Posterior cingulate gyrus (tissue), 11 donors: ENCODE data around the gene WNT5A.
A peak's percentile ranks its signal among the peaks of the same experiment; 100 is the strongest.

Experiments used
- DNase-seq, 10 donors: peaks; one replicate each; pipeline versions ENCODE4 v3.0.0 to v3.0.0-alpha.2; 2020 to 2021; ENCODE audit warnings: mixed read lengths in 3 of 10
- intact Hi-C: fragments of 100-400 bp; cut with DNase I; formaldehyde crosslinking; loops from one replicate; pipeline ENCODE4 v1.15.1; 2023

The WNT5A gene

GRCh38 chr3:55483196-55484095, 3.7 kb downstream of the WNT5A start:
- no peak for DNase-seq
- intact Hi-C loops = loop anchor here (2.0 to 10.0 kb wide), 4 partner anchors 261 to 1071 kb away; partner anchors contain the start of gene CCDC66

GRCh38 chr3:55482496-55483195, 4.5 kb downstream of the WNT5A start:
- intact Hi-C loops = loop anchor here (10.0 kb wide), 2 partner anchors 628 to 1072 kb away; partner anchors contain the start of gene CCDC66
- peak in 1 of 10 donors; percentile 59 for DNase-seq

- peak in 4 of 10 donors; percentile 14 to 89 (median 82) for DNase-seq
- intact Hi-C loops = loop anchor here (10.0 kb wide), 2 partner anchors 627 to 1073 kb away; partner anchors contain the start of gene CCDC66
Measured at GRCh38 chr3:55481744-55482495, 5.2 kb downstream of the WNT5A start.

GRCh38 chr3:55480911-55481743, 6.0 kb downstream of the WNT5A start:
- intact Hi-C loops = loop anchor here (10.0 kb wide), 2 partner anchors 626 to 1074 kb away; partner anchors contain the start of gene CCDC66
- DNase-seq = peak in 5 of 10 donors; percentile 11 to 87 (median 76)

- intact Hi-C loops = no loop called here
- no peak for DNase-seq
Measured at GRCh38 chr3:55477306-55478303, 9.5 kb downstream of the WNT5A start.

- no peak for DNase-seq
- intact Hi-C loops = no loop called here
Measured at GRCh38 chr3:55476515-55476914, 10.6 kb downstream of the WNT5A start.

- intact Hi-C loops = no loop called here
- peak in 4 of 10 donors; percentile 15 to 86 (median 82) for DNase-seq
Measured at GRCh38 chr3:55474213-55474632, 12.9 kb downstream of the WNT5A start.

GRCh38 chr3:55473788-55474187, 13.3 kb downstream of the WNT5A start:
- DNase-seq = no peak
- intact Hi-C loops = no loop called here

- intact Hi-C loops = no loop called here
- no peak for DNase-seq
Measured at GRCh38 chr3:55471522-55472280, 15.4 kb downstream of the WNT5A start.

GRCh38 chr3:55471084-55471483, 16.0 kb downstream of the WNT5A start:
- intact Hi-C loops = no loop called here
- DNase-seq = no peak

GRCh38 chr3:55469957-55470526, 17.1 kb downstream of the WNT5A start:
- intact Hi-C loops = no loop called here

GRCh38 chr3:55468251-55468650, 18.9 kb downstream of the WNT5A start:
- no peak for DNase-seq
- intact Hi-C loops = no loop called here

More at GRCh38 chr3:55469957-55470526, 17.1 kb downstream of the WNT5A start:
- DNase-seq = peak in 2 of 10 donors; percentile 67 to 82

GRCh38 chr3:55467099-55467498, 20.0 kb downstream of the WNT5A start:
- DNase-seq = no peak
- intact Hi-C loops = no loop called here

GRCh38 chr3:55466526-55466925, 20.6 kb downstream of the WNT5A start:
- DNase-seq = no peak
- intact Hi-C loops = no loop called here

GRCh38 chr3:55461896-55462295, 25.2 kb downstream of the WNT5A start:
- DNase-seq = no peak
- intact Hi-C loops = no loop called here

GRCh38 chr3:55459838-55460237, 27.3 kb downstream of the WNT5A start:
- intact Hi-C loops = no loop called here
- DNase-seq = no peak

- no peak for DNase-seq
- intact Hi-C loops = no loop called here
Measured at GRCh38 chr3:55458181-55458790, 28.8 kb downstream of the WNT5A start.
